22Rv1 (cell line): Measurements from ENCODE around the gene BUD13.

Source experiments
- ZFX ChIP-seq: fragments of 450-650 bp; IDR thresholded peaks from 2 replicates; pipeline ENCODE4 v1.6.1; 2017; ENCODE audit warnings: antibody characterized with exemption, borderline replicate concordance
- TF ChIP-seq, protein P1 (sequence below): fragments of 450-650 bp; IDR thresholded peaks from 2 replicates; pipeline ENCODE4 v1.5.1; 2017; ENCODE audit warnings: mild to moderate bottlenecking

DNA sequence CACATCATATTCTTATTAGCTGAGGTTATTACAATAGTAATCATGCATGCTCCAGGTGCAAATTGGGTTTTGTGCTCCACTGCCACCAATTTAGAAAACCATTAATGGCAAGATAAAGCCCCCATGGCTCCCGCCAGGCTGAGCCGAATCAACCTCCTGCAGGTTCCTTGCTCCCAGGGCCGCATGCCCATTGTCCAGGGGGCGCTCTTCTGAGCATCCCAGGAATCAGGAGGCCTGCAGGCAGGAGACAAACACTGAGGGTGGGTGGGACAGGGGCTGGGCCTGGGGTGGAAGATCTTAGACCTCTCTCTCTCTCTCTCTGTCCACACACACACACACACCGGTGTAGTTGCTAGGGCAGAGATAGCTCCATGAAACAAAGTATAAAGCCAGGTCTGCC, 57.4 kb downstream of the BUD13 start:
- TF ChIP-seq, protein P1, sequence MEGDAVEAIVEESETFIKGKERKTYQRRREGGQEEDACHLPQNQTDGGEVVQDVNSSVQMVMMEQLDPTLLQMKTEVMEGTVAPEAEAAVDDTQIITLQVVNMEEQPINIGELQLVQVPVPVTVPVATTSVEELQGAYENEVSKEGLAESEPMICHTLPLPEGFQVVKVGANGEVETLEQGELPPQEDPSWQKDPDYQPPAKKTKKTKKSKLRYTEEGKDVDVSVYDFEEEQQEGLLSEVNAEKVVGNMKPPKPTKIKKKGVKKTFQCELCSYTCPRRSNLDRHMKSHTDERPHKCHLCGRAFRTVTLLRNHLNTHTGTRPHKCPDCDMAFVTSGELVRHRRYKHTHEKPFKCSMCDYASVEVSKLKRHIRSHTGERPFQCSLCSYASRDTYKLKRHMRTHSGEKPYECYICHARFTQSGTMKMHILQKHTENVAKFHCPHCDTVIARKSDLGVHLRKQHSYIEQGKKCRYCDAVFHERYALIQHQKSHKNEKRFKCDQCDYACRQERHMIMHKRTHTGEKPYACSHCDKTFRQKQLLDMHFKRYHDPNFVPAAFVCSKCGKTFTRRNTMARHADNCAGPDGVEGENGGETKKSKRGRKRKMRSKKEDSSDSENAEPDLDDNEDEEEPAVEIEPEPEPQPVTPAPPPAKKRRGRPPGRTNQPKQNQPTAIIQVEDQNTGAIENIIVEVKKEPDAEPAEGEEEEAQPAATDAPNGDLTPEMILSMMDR, result peak; percentile 25
- no peak for TF ChIP-seq ZFX
